HG02938 (cell line): Measurements from ENCODE around the gene SMYD3.

ENCODE experiments used
- ATAC-seq: cut with Tn5 transposase; IDR thresholded peaks from one replicate; pipeline ENCODE4 v1.9.1; 2021; ENCODE audit warnings: mild to moderate bottlenecking, moderate library complexity; ENCODE audit not compliant: unreplicated experiment

Gene SMYD3

GRCh38 chr1:246221485-246222255, 285.4 kb downstream of the SMYD3 start:
- ATAC-seq, result no peak

- ATAC-seq, result no peak
These were observed 286.5 kb downstream of the SMYD3 start for GRCh38 chr1:246220495-246221065.

GRCh38 chr1:246219508-246220030, 287.5 kb downstream of the SMYD3 start:
- no peak for ATAC-seq

GRCh38 chr1:246218686-246219085, 288.4 kb downstream of the SMYD3 start:
- no peak for ATAC-seq

- no peak for ATAC-seq
These were observed 290.2 kb downstream of the SMYD3 start for GRCh38 chr1:246216906-246217305.

GRCh38 chr1:246215510-246215903, 291.6 kb downstream of the SMYD3 start:
- no peak for ATAC-seq

GRCh38 chr1:246214708-246215509, 292.2 kb downstream of the SMYD3 start:
- ATAC-seq, result peak; percentile 97

GRCh38 chr1:246213947-246214346, 293.1 kb downstream of the SMYD3 start:
- no peak for ATAC-seq

GRCh38 chr1:246213502-246213901, 293.6 kb downstream of the SMYD3 start:
- no peak for ATAC-seq

- ATAC-seq, result no peak
These were observed 294.0 kb downstream of the SMYD3 start for GRCh38 chr1:246213036-246213435.

- ATAC-seq, result no peak
These were observed 295.1 kb downstream of the SMYD3 start for GRCh38 chr1:246212013-246212412.

GRCh38 chr1:246210756-246211155, 296.3 kb downstream of the SMYD3 start:
- no peak for ATAC-seq

GRCh38 chr1:246208105-246208504, 299.0 kb downstream of the SMYD3 start:
- no peak for ATAC-seq

GRCh38 chr1:246203180-246203579, 303.9 kb downstream of the SMYD3 start:
- ATAC-seq, result no peak

- no peak for ATAC-seq
These were observed 306.3 kb downstream of the SMYD3 start for GRCh38 chr1:246200738-246201137.

GRCh38 chr1:246200225-246200624, 306.9 kb downstream of the SMYD3 start:
- no peak for ATAC-seq

GRCh38 chr1:246199086-246199645, 307.9 kb downstream of the SMYD3 start:
- ATAC-seq, result no peak

GRCh38 chr1:246198115-246198816, 308.8 kb downstream of the SMYD3 start:
- ATAC-seq, result no peak

- ATAC-seq, result no peak
These were observed 310.0 kb downstream of the SMYD3 start for GRCh38 chr1:246197076-246197475.

- ATAC-seq, result no peak
These were observed 311.8 kb downstream of the SMYD3 start for GRCh38 chr1:246195296-246195695.

- no peak for ATAC-seq
These were observed 313.5 kb downstream of the SMYD3 start for GRCh38 chr1:246193537-246193936.
